ENCODE measurements around the gene DOK7. TPM values are rescaled to one million over a fixed set of nuclear protein-coding genes. Genes with fewer than 3 reads are reported as not detected.

DOK7 gene
- total RNA-seq: not detected
- polyA plus RNA-seq: under 1 TPM in 1 of 2 donors, not detected in 1; 0.10 TPM

GRCh38 chr4:3462790-3463415 lies at the start of gene DOK7:
DOK7 (plus strand) TSS chr4:3463306; CDS start chr4:3463376, 70 bp downstream.
- H3K9me3 ChIP-seq (ENCODE audit: control insufficient read depth in 1 of 2, low read length in 2 of 2): no peaks in the 10 kb centered on the region
- no peaks in the 10 kb centered on the region for H3K4me1 ChIP-seq (ENCODE audit: insufficient read depth, low read length)
- ChIA-PET POLR2A (ENCODE audit: partially characterized antibody) (no interaction called here), CTCF (ENCODE audit: partially characterized antibody) (no interaction called here)
- H3K9me3 Mint-ChIP-seq: peaks cover 0 to 2% (median 0%) of the 10 kb centered on the region in 8 donors
- H3K36me3 ChIP-seq (ENCODE audit: insufficient read depth, low read length): no peaks in the 10 kb centered on the region
- H3K27me3 ChIP-seq (ENCODE audit: insufficient read depth, low read length): no peaks in the 10 kb centered on the region
- peak within 1 kb of the TSS in 5 of 8 donors; percentile 13 to 67 (median 35) for H3K4me3 Mint-ChIP-seq
- H3K4me1 Mint-ChIP-seq: no peaks in the 10 kb centered on the region
- no peak within 1 kb of the TSS for H3K27ac ChIP-seq (ENCODE audit: low read depth, low read length)
- intact Hi-C loops (cut with micrococcal nuclease): no loop called here
- H3K36me3 Mint-ChIP-seq: no peaks in the 10 kb centered on the region
- H3K4me3 ChIP-seq (ENCODE audit: low read length in 2 of 2): no peak within 1 kb of the TSS
- peaks cover 10 to 23% of the 10 kb centered on the region in 2 donors for H3K27me3 Mint-ChIP-seq
- H3K27ac Mint-ChIP-seq: no peak within 1 kb of the TSS
- no peak for DNase-seq

GRCh38 chr4:3413675-3414420 lies 49.3 kb upstream of the DOK7 start:
- H3K4me3 ChIP-seq (ENCODE audit: low read length in 2 of 2): no peak overlapping the region
- Mint-ChIP-seq H3K36me3 (peaks cover 0 to 11% of the 10 kb centered on the region in 2 donors), H3K4me1 (no peaks in the 10 kb centered on the region), H3K27me3 (no peaks in the 10 kb centered on the region), H3K27ac (no peak overlapping the region), H3K9me3 (no peaks in the 10 kb centered on the region), H3K4me3 (no peak overlapping the region)
- CTCF ChIA-PET (ENCODE audit: partially characterized antibody): no interaction called here
- no peak overlapping the region for H3K27ac ChIP-seq (ENCODE audit: low read depth, low read length)
- POLR2A ChIA-PET (ENCODE audit: partially characterized antibody): no interaction called here
- H3K36me3 ChIP-seq (ENCODE audit: insufficient read depth, low read length): no peaks in the 10 kb centered on the region
- no peaks in the 10 kb centered on the region for H3K27me3 ChIP-seq (ENCODE audit: insufficient read depth, low read length)
- no peaks in the 10 kb centered on the region for H3K4me1 ChIP-seq (ENCODE audit: insufficient read depth, low read length)
- H3K9me3 ChIP-seq (ENCODE audit: control insufficient read depth in 1 of 2, low read length in 2 of 2): no peaks in the 10 kb centered on the region
- intact Hi-C loops (cut with micrococcal nuclease): no loop called here
- no peak for DNase-seq

- ChIA-PET CTCF (ENCODE audit: partially characterized antibody) (no interaction called here), POLR2A (ENCODE audit: partially characterized antibody) (no interaction called here)
- no peaks in the 10 kb centered on the region for H3K9me3 ChIP-seq (ENCODE audit: control insufficient read depth in 1 of 2, low read length in 2 of 2)
Measured at GRCh38 chr4:3414421-3415279, 48.5 kb upstream of the DOK7 start.

GRCh38 chr4:3415471-3416141 lies 47.5 kb upstream of the DOK7 start:
- Mint-ChIP-seq H3K9me3 (no peaks in the 10 kb centered on the region), H3K36me3 (peaks cover 0 to 11% of the 10 kb centered on the region in 2 donors), H3K27me3 (no peaks in the 10 kb centered on the region), H3K4me3 (no peak overlapping the region), H3K4me1 (no peaks in the 10 kb centered on the region), H3K27ac (no peak overlapping the region)
- Histone ChIP-seq H3K4me3 (ENCODE audit: low read length in 2 of 2) (no peak overlapping the region), H3K4me1 (ENCODE audit: insufficient read depth, low read length) (no peaks in the 10 kb centered on the region), H3K9me3 (ENCODE audit: control insufficient read depth in 1 of 2, low read length in 2 of 2) (no peaks in the 10 kb centered on the region), H3K27ac (ENCODE audit: low read depth, low read length) (no peak overlapping the region), H3K27me3 (ENCODE audit: insufficient read depth, low read length) (no peaks in the 10 kb centered on the region), H3K36me3 (ENCODE audit: insufficient read depth, low read length) (no peaks in the 10 kb centered on the region)
- POLR2A ChIA-PET (ENCODE audit: partially characterized antibody): no interaction called here
- intact Hi-C loops (cut with micrococcal nuclease): no loop called here
- DNase-seq: no peak
- CTCF ChIA-PET (ENCODE audit: partially characterized antibody): no interaction called here

More at GRCh38 chr4:3414421-3415279, 48.5 kb upstream of the DOK7 start:
- Histone ChIP-seq H3K36me3 (ENCODE audit: insufficient read depth, low read length) (no peaks in the 10 kb centered on the region), H3K27me3 (ENCODE audit: insufficient read depth, low read length) (no peaks in the 10 kb centered on the region), H3K27ac (ENCODE audit: low read depth, low read length) (no peak overlapping the region), H3K4me3 (ENCODE audit: low read length in 2 of 2) (no peak overlapping the region), H3K4me1 (ENCODE audit: insufficient read depth, low read length) (no peaks in the 10 kb centered on the region)
- Mint-ChIP-seq H3K4me1 (no peaks in the 10 kb centered on the region), H3K27me3 (no peaks in the 10 kb centered on the region), H3K36me3 (peaks cover 0 to 11% of the 10 kb centered on the region in 2 donors), H3K27ac (peak overlapping the region in 1 of 7 donors; percentile 8), H3K4me3 (no peak overlapping the region), H3K9me3 (no peaks in the 10 kb centered on the region)
- DNase-seq: no peak
- intact Hi-C loops (cut with micrococcal nuclease): no loop called here

- peaks cover 0 to 11% of the 10 kb centered on the region in 2 donors for H3K36me3 Mint-ChIP-seq
- POLR2A ChIA-PET (ENCODE audit: partially characterized antibody): no interaction called here
Measured at GRCh38 chr4:3416270-3416669, 46.8 kb upstream of the DOK7 start.

GRCh38 chr4:3416821-3417221 lies 46.3 kb upstream of the DOK7 start:
- H3K36me3 Mint-ChIP-seq: peaks cover 0 to 11% of the 10 kb centered on the region in 2 donors
- POLR2A ChIA-PET (ENCODE audit: partially characterized antibody): no interaction called here
- H3K27ac ChIP-seq (ENCODE audit: low read depth, low read length): no peak overlapping the region
- DNase-seq: no peak
- H3K4me1 Mint-ChIP-seq: no peaks in the 10 kb centered on the region
- no peaks in the 10 kb centered on the region for H3K36me3 ChIP-seq (ENCODE audit: insufficient read depth, low read length)
- H3K27me3 ChIP-seq (ENCODE audit: insufficient read depth, low read length): no peaks in the 10 kb centered on the region
- CTCF ChIA-PET (ENCODE audit: partially characterized antibody): interaction anchor here (0.8 kb wide), 1 partner anchor 71 kb away, joined by 3 read pairs; no protein-coding TSS in a partner anchor
- no peaks in the 10 kb centered on the region for H3K27me3 Mint-ChIP-seq
- no peak overlapping the region for H3K4me3 ChIP-seq (ENCODE audit: low read length in 2 of 2)
- no peaks in the 10 kb centered on the region for H3K9me3 Mint-ChIP-seq
- intact Hi-C loops (cut with micrococcal nuclease): no loop called here
- no peak overlapping the region for H3K27ac Mint-ChIP-seq
- no peak overlapping the region for H3K4me3 Mint-ChIP-seq
- H3K9me3 ChIP-seq (ENCODE audit: control insufficient read depth in 1 of 2, low read length in 2 of 2): no peaks in the 10 kb centered on the region
- H3K4me1 ChIP-seq (ENCODE audit: insufficient read depth, low read length): no peaks in the 10 kb centered on the region

More at GRCh38 chr4:3416270-3416669, 46.8 kb upstream of the DOK7 start:
- Histone ChIP-seq H3K36me3 (ENCODE audit: insufficient read depth, low read length) (no peaks in the 10 kb centered on the region), H3K4me1 (ENCODE audit: insufficient read depth, low read length) (no peaks in the 10 kb centered on the region), H3K27me3 (ENCODE audit: insufficient read depth, low read length) (no peaks in the 10 kb centered on the region), H3K27ac (ENCODE audit: low read depth, low read length) (no peak overlapping the region), H3K4me3 (ENCODE audit: low read length in 2 of 2) (no peak overlapping the region), H3K9me3 (ENCODE audit: control insufficient read depth in 1 of 2, low read length in 2 of 2) (no peaks in the 10 kb centered on the region)
- intact Hi-C loops (cut with micrococcal nuclease): no loop called here
- no peaks in the 10 kb centered on the region for H3K4me1 Mint-ChIP-seq
- no peaks in the 10 kb centered on the region for H3K27me3 Mint-ChIP-seq
- no peak for DNase-seq
- no peak overlapping the region for H3K27ac Mint-ChIP-seq
- no peaks in the 10 kb centered on the region for H3K9me3 Mint-ChIP-seq
- H3K4me3 Mint-ChIP-seq: no peak overlapping the region
- CTCF ChIA-PET (ENCODE audit: partially characterized antibody): no interaction called here

- Mint-ChIP-seq H3K27me3 (no peaks in the 10 kb centered on the region), H3K36me3 (peaks cover 0 to 11% of the 10 kb centered on the region in 2 donors), H3K4me3 (no peak overlapping the region), H3K27ac (no peak overlapping the region), H3K4me1 (no peaks in the 10 kb centered on the region), H3K9me3 (no peaks in the 10 kb centered on the region)
- Histone ChIP-seq H3K9me3 (ENCODE audit: control insufficient read depth in 1 of 2, low read length in 2 of 2) (no peaks in the 10 kb centered on the region), H3K4me1 (ENCODE audit: insufficient read depth, low read length) (no peaks in the 10 kb centered on the region), H3K27me3 (ENCODE audit: insufficient read depth, low read length) (no peaks in the 10 kb centered on the region), H3K4me3 (ENCODE audit: low read length in 2 of 2) (no peak overlapping the region), H3K27ac (ENCODE audit: low read depth, low read length) (no peak overlapping the region), H3K36me3 (ENCODE audit: insufficient read depth, low read length) (no peaks in the 10 kb centered on the region)
- DNase-seq: no peak
- CTCF ChIA-PET (ENCODE audit: partially characterized antibody): interaction anchor here (0.8 kb wide), 1 partner anchor 71 kb away, joined by 3 read pairs; no protein-coding TSS in a partner anchor
- POLR2A ChIA-PET (ENCODE audit: partially characterized antibody): no interaction called here
- intact Hi-C loops (cut with micrococcal nuclease): no loop called here
Measured at GRCh38 chr4:3417448-3417847, 45.7 kb upstream of the DOK7 start.
